Effector memory CD4-positive, alpha-beta T cell (primary cell): ENCODE results near the gene CASP8.
A peak's percentile ranks its signal among the peaks of the same experiment; 100 is the strongest.

ENCODE experiments used
- DNase-seq, 3 donors: peaks; one replicate each; pipeline ENCODE4 v3.0.0-alpha.2; 2020
- H3K27ac ChIP-seq: 2 replicates; pipeline ENCODE4 v1.7.0; 2013; ENCODE audit warnings: mild to moderate bottlenecking, low read length, moderate library complexity; ENCODE audit not compliant: insufficient read depth, poor library complexity, severe bottlenecking
- H3K27me3 ChIP-seq: replicated peaks from 2 replicates; pipeline ENCODE4 v1.7.0; 2013; ENCODE audit warnings: mild to moderate bottlenecking, low read length; ENCODE audit not compliant: insufficient read depth, control insufficient read depth, poor library complexity, severe bottlenecking
- H3K36me3 ChIP-seq: 2 replicates; pipeline ENCODE4 v1.7.0; 2013; ENCODE audit warnings: mild to moderate bottlenecking, low read length, moderate library complexity; ENCODE audit not compliant: control insufficient read depth, insufficient read depth
- H3K4me1 ChIP-seq: 2 replicates; pipeline ENCODE4 v1.7.0; 2013; ENCODE audit warnings: low read length, mild to moderate bottlenecking; ENCODE audit not compliant: control insufficient read depth, insufficient read depth, poor library complexity, severe bottlenecking
- H3K4me3 ChIP-seq: 2 replicates; pipeline ENCODE4 v1.7.0; 2013; ENCODE audit warnings: low read length, low read depth, mild to moderate bottlenecking; ENCODE audit not compliant: insufficient read depth, poor library complexity, severe bottlenecking
- H3K9me3 ChIP-seq: 2 replicates; pipeline ENCODE4 v1.7.0; 2013; ENCODE audit warnings: mild to moderate bottlenecking, low read length, moderate library complexity; ENCODE audit not compliant: control insufficient read depth

CASP8 gene

DNA sequence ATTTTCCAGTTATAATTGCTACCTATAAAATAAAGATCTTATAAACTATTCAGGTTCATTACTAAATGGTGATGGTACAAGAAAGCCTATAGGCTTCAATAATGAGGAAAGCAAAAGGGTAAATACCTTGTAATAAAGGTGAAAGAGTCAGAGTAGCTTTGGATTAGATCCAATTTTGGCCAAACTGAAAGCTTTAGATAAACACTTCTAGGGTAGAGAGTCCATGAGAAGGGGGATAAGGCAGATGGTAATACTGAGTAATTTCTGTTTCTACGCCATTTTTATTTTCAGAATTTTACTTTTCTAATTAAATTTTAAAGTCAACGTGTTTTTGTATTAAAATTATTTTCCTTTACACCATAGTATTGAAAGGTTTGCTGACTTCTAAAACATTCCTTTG is 9.4 kb downstream of the CASP8 start:
- Histone ChIP-seq H3K4me1 (peaks cover 62% of the 10 kb centered on the region), H3K36me3 (peaks cover 76% of the 10 kb centered on the region), H3K9me3 (no peaks in the 10 kb centered on the region), H3K27ac (no peak overlapping the region), H3K4me3 (no peak overlapping the region), H3K27me3 (no peaks in the 10 kb centered on the region)
- no peak for DNase-seq

DNA sequence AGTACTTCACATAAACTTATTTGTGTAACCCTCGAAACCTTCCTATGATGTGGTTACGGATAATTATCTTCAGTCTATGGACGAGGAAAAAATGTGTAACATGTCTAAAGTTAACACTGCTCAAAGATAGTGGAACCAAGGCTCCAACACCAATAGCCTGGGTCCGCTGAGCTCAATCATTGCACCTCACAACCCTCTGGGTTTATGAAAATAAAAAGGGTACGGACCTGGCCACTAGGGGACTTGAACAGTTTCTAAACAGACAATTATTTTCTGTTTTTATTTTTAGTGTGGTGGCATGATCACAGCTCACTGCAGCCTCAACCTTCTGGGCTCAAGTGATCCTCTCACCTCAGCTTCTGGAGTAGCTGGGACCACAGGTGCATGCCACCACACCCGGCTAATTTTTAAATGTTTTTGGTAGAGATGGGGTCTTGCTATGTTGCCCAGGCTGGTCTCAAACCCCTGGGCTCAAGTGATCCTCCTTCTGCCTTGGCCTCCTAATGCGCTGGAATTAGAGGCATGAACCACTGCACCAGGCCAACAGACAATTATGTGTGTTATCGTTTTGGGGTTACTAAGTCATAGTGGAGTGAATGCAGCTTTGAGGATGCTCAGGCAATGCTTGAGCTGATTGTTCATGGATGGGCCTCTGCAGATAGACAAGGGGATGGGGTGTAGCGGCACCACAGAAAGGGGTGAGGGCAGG is 10.1 kb downstream of the CASP8 start:
- Histone ChIP-seq H3K4me1 (peaks cover 58% of the 10 kb centered on the region), H3K4me3 (no peak overlapping the region), H3K36me3 (peaks cover 82% of the 10 kb centered on the region)

DNA sequence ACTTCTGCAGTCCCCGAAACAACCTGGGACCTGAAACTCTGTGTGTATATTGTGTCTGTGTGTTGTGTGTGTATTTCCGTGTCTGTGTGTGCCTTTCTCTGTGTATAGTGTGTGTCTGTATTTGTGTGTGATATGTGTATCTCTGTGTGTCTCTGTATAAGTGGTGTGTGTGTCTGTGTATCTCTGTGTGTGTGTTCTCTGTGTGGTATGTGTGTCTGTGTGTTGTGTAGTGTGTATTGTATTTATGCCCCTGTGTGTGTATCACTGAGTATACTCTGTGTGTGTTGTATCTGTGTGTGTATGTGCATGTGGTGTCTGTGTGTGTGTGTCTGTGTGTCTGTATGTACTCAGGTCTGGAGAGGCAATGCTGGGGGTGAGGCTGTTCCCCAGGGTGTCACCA is 11.6 kb downstream of the CASP8 start:
- H3K9me3 ChIP-seq = no peaks in the 10 kb centered on the region
- peaks cover 90% of the 10 kb centered on the region for H3K36me3 ChIP-seq
- peak overlapping the region; percentile 25 for H3K27ac ChIP-seq
- H3K27me3 ChIP-seq = no peaks in the 10 kb centered on the region
- peaks cover 48% of the 10 kb centered on the region for H3K4me1 ChIP-seq
- DNase-seq = no peak
- H3K4me3 ChIP-seq = no peak overlapping the region

More for the DNA sequence above, 10.1 kb downstream of the CASP8 start:
- DNase-seq = no peak
- Histone ChIP-seq H3K27ac (no peak overlapping the region), H3K9me3 (no peaks in the 10 kb centered on the region), H3K27me3 (no peaks in the 10 kb centered on the region)

DNA sequence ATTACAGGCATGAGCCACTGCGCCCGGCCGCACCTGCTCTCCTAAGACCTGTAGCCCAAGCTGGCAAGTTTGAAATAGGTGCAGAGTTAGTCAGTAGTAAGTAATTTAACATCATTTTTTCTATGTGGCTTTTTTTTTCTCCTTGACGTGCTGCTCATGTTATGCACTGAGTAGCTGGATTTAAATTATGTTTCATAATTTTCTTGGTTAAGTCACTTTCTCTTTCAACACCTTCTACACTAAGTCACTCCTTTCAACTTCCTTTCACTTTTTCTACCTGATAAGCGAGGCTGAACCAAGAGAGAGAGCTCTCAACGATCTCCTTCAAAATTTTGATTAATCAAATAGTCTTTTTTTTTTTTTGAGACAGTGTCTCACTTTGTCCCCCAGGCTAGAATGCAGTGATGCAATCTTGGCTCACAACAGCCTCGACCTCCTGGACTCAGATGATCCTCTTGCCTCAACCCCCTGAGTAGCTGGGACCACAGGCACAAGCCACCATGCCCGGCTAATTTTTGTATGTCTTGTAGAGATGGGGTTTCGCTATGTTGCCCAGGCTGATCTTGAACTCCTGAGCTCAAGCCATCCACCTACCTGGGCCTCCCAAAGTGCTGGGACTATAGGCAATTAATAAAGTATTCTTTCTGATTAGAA is 13.1 kb downstream of the CASP8 start:
- H3K36me3 ChIP-seq = peaks cover 91% of the 10 kb centered on the region
- no peaks in the 10 kb centered on the region for H3K9me3 ChIP-seq
- no peak overlapping the region for H3K27ac ChIP-seq

DNA sequence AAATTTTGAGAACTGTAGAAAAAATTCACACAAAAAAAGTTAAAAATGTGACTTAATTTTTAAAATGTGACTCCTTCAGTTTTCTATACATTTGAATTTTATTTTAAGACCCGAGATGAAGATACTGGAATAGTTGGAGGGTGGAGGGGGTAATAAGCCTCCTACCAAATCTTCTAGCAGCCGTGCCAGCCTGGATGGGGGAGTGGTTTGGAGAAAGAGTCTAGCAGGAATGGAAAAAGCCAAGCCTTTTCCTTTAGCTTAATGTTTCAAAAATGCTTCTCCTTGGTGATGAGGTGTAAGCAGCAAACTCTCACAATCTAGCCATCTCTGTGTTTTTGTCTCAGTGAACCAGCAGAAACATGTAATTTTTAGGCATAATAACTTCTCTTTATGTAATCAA is 14.7 kb downstream of the CASP8 start:
- Histone ChIP-seq H3K4me1 (peaks cover 30% of the 10 kb centered on the region), H3K27ac (no peak overlapping the region), H3K9me3 (no peaks in the 10 kb centered on the region), H3K27me3 (no peaks in the 10 kb centered on the region), H3K4me3 (no peak overlapping the region), H3K36me3 (peaks cover 90% of the 10 kb centered on the region)
- no peak for DNase-seq

More for the DNA sequence above, 13.1 kb downstream of the CASP8 start:
- Histone ChIP-seq H3K4me3 (no peak overlapping the region), H3K4me1 (peaks cover 39% of the 10 kb centered on the region), H3K27me3 (no peaks in the 10 kb centered on the region)
- no peak for DNase-seq

DNA sequence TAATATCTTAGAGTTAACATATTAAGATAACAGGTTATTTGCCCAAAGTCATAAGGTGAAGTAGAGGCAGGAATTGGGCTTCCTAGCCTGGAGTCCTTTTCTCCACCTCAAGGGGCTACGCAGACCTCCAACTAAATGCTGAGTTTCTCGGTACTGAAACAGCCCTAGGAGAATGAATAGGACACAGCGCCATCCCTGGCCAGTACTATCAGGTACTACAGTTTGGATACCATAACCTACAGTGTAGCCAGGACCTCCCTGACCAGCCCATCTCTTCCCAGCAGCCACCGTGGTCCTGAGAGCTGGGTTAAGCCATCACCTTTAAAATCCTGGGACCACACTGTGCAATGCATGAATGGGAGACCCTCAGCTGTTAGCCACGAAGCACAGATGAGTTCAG is 15.7 kb downstream of the CASP8 start:
- no peaks in the 10 kb centered on the region for H3K9me3 ChIP-seq
- H3K36me3 ChIP-seq = peaks cover 86% of the 10 kb centered on the region
- H3K4me1 ChIP-seq = peaks cover 20% of the 10 kb centered on the region
- DNase-seq = no peak
- peak overlapping the region; percentile 16 for H3K27ac ChIP-seq
- no peak overlapping the region for H3K4me3 ChIP-seq
- no peaks in the 10 kb centered on the region for H3K27me3 ChIP-seq

DNA sequence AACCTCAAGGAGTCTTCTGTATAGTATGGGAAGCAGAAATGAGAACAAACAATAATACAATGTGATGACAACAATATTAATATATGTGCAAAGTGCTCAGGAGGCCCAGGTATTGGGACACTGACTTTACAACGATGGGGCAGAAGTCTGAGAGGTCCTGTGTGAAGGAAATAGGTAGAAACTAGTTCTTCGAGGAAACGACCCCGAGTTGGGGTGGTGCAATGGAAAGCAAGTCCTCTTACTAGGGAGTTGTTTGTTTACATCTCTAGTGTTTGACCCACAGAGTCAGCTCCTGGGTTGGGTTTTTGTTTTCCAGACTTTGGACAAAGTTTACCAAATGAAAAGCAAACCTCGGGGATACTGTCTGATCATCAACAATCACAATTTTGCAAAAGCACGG is 16.2 kb downstream of the CASP8 start:
- no peak for DNase-seq
- peaks cover 15% of the 10 kb centered on the region for H3K4me1 ChIP-seq
- H3K9me3 ChIP-seq = no peaks in the 10 kb centered on the region
- no peaks in the 10 kb centered on the region for H3K27me3 ChIP-seq
- H3K36me3 ChIP-seq = peaks cover 80% of the 10 kb centered on the region
- no peak overlapping the region for H3K4me3 ChIP-seq
- H3K27ac ChIP-seq = no peak overlapping the region

DNA sequence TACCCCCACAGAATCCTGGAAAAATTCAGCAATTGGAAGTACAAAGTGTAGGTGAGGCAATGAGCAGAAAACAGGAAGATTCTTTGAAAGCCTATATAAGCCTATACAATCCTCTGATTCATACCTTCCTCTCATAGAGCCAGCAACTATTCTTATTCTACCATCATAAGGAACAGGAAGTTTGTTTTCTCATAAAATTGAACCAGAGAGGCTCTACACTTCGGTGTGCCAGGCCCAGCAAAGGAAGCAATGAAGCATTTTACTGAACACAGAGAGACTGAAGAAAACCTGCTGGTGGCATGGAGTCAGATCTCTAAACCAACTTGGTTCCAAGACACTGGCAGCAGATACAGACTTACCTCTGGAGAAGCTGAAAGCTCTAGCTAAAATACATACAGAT is 18.7 kb downstream of the CASP8 start:
- Histone ChIP-seq H3K36me3 (peaks cover 59% of the 10 kb centered on the region), H3K27ac (no peak overlapping the region), H3K4me1 (no peaks in the 10 kb centered on the region), H3K27me3 (no peaks in the 10 kb centered on the region), H3K9me3 (no peaks in the 10 kb centered on the region), H3K4me3 (no peak overlapping the region)
- DNase-seq = no peak

DNA sequence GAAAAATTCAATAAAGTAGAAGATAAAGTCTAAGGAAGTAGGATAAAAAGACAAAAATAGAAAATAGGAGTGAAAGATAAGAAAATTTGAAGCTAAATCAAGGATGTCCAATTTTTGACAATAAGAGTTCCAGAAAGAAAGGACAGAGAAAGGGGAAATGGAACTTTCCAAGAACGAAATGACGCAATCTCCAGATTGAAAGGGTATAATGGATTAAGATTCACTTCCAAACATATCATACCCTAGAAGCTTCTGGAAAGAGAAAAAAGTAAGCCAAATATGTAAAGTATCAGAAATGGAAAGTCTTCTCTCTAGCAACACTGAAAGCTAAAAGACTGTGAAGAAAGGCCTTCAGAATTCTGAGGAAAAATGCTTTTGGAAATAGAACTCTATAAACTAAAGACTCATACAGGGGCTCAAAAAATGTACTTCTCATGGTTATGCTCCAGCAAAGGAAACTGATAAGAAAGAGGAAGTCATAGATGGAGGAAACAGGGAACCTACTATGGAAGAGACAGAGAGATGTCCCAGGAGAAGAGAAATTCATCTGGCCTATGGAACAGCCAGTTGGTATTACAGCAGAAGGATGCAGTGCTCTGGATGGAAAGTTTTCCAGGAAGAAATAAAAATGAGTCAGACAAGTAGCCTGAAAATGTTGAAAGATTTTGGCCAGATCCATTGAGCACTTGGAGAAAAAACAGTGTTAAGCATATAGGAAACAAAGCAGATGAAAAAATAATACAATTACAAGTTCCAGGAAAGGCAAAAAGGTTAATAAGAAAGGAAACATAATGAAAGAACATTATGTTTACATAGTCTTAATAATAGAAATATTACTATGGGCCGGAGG is 20.1 kb downstream of the CASP8 start:
- DNase-seq = no peak
- Histone ChIP-seq H3K36me3 (peaks cover 53% of the 10 kb centered on the region), H3K4me1 (no peaks in the 10 kb centered on the region), H3K9me3 (no peaks in the 10 kb centered on the region), H3K4me3 (no peak overlapping the region), H3K27ac (no peak overlapping the region), H3K27me3 (no peaks in the 10 kb centered on the region)

DNA sequence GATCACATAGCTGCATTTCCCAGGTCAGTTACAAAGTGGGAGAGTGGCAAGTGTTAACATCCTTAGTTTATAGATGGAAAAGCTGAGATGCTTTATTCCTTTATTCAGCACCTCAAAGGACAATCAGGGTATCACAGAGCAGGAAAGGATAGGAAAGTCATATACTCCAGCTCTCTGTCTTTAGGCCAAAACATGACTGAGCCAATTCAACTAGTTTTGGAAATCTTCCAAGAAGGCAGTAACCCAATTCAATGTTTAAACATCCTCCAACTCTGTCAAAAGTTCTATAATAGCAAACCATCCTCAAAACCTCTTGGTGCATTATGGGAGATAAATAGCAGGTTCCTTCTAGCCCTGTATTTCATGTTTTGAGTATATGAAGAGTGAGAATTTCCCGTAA is 25.2 kb downstream of the CASP8 start:
- no peak for DNase-seq
- Histone ChIP-seq H3K4me1 (no peaks in the 10 kb centered on the region), H3K36me3 (peaks cover 51% of the 10 kb centered on the region), H3K4me3 (no peak overlapping the region), H3K9me3 (no peaks in the 10 kb centered on the region), H3K27me3 (no peaks in the 10 kb centered on the region), H3K27ac (no peak overlapping the region)
